TTC549 (cell line): ENCODE measurements around the gene NETO2.
"Not testable (repeated sequence)": the region's sequence is repeated elsewhere in the genome, so short reads cannot be mapped to it uniquely, and the experiment has no call there.

Experiments
- FAIRE-seq: peaks from 2 replicates; lab custom pipeline; 2012; peaks lifted over from hg19 to GRCh38; lab: Jason Lieb, UNC

The NETO2 gene

GRCh38 chr16:47134550-47134949, 9.2 kb downstream of the NETO2 start:
- no peak for FAIRE-seq

GRCh38 chr16:47132308-47132707, 11.4 kb downstream of the NETO2 start:
- FAIRE-seq, result no peak

DNA sequence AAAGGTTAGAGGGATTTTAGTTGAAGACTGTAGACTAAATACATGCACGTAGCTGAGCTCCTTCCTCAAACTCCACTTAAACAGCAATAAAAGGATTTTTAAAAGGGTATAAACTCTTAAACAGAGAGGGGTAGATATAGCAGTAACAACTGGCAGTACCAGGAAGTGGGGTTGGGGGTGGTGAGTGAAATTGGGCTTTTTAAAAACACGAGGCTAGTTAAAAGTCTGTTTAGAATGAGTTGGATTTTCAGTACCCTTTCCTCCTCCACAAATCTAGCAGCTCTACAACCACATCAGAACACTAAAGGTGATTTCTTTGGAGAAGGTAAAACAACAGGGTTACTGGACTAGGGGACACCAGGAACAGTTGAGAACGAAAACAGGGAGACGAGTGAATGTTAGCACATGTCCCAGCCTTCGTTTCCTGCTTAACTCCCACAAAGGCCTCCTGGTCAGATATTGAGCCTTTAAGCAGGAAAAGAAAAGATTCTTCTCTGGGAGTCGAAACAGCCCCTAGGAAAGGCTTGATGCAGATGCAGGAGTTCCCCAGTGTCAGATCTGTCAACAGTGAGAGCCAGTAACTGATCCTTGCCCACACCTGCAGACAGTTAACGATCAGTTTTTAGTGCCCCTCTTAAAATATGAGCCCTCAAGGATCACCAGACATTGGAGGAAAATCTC, 13.8 kb downstream of the NETO2 start:
- no peak for FAIRE-seq

DNA sequence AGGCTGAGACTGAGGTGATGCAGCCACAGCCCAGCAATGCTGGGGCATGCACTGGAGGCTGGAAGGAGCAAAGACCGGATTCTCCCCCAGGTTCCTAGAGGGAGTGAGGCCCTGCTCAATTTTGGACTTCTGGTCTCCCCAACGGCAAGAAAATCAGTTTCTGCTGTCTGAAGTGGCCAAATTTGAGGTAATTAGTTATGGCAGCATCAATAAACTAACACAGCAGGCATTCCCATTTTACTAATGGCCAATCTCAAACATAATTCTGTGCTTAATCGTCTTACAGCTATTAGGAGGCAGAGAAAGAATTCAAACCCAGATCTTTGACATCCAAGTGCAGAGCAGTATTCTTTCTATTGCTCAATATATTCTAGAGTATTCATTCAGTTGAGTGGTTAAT, 16.2 kb downstream of the NETO2 start:
- FAIRE-seq, result no peak

- FAIRE-seq, result no peak
These were observed 18.0 kb downstream of the NETO2 start for GRCh38 chr16:47125757-47126156.

- no peak for FAIRE-seq
These were observed 30.6 kb downstream of the NETO2 start for GRCh38 chr16:47113130-47113529.

DNA sequence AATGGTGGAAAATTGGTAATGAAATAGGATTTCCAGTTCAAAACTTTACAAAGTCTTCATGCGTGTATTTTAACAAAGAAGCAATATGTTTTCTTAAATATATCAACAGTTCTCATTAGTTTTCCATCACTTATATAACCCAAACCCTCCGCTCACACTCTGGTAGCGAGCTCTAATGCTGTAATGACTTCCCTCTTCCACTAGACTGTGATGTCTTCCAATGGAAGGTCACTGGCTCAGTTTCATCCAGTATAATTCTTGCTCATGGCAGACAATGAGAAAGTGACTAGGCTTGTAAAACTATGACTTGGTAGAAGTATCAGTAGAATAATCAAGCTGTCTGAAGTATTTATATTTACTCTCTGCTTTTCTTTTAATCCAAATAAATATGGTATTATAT, 32.8 kb downstream of the NETO2 start:
- FAIRE-seq, result no peak

- FAIRE-seq, result no peak
These were observed 34.4 kb downstream of the NETO2 start for GRCh38 chr16:47109361-47109760.

- FAIRE-seq, result not testable (repeated sequence)
These were observed 40.8 kb downstream of the NETO2 start for GRCh38 chr16:47102921-47103320.

- not testable (repeated sequence) for FAIRE-seq
These were observed 46.6 kb downstream of the NETO2 start for GRCh38 chr16:47097154-47097553.

DNA sequence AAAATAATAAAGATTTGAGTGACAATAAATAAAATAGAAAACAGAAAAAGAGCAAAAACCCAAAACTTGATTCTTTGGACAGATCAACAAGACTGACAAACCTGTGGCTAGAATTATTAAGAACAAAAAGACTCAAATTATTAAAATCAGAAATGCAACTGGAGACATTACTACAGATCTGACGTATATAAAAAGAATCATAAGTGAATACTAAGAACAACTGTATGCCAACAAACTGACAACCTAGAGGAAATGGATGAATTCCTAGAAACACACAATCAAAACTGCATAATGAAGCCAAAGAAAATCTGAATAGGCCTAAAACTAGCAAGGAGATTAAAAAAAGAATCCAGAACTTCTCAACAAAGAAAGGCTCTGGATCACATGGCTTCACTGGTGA, 47.4 kb downstream of the NETO2 start:
- no peak for FAIRE-seq

DNA sequence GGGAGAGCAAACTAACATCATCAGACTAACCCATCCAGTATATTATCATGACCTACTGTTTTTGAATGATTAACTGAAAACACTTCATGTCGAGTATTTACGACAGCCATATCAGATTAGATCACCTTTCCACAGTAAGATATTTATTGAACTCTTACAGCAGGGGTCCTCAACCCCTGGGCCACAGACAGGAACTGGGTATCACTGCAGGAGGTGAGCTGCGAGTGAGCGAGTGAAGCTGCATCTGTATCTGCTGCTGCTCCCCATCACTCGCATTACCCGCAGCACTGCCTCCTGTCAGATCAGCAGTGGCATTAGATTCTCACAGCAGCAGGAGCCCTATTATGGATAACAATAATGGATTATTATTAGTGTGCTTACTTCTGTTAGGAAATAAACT, 59.5 kb downstream of the NETO2 start:
- FAIRE-seq, result no peak

GRCh38 chr16:47082099-47082865, 61.5 kb downstream of the NETO2 start:
- no peak for FAIRE-seq

DNA sequence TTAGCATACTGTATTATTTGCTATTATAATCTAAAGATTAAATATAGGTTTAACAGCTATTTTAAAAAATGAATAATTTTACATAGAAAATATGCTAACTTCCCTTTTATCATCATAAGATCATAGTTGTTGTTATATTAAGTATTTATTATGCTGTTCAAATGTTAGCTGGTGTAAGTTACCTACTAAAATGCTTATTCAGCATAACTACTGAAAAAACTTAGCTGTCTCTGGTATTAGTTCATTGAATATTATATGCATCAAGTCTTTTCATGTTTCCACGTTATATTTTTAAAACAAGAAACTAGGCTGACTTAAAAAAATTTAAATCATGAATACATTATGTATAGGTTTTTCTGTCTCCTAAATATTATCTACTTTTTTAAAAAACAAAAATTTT, 62.6 kb downstream of the NETO2 start:
- no peak for FAIRE-seq

DNA sequence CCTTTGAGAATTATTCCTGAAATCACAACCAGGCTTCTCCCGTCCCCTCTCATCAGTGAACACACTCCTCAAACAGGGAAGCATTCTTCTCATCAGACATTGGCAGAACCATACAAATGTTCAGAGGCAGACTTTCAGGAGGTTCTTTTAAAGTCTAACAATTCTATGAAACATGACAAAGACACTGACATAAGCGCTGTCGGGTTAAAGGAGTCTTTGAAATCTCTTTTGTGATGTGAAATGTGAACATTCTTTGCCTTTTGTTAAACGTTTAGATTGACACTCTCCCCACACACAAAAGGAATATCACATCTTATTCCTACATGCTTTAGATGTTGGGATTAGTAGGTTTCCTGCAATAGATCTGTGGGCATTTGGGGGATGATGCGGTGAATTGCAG, 63.9 kb downstream of the NETO2 start:
- FAIRE-seq, result no peak

DNA sequence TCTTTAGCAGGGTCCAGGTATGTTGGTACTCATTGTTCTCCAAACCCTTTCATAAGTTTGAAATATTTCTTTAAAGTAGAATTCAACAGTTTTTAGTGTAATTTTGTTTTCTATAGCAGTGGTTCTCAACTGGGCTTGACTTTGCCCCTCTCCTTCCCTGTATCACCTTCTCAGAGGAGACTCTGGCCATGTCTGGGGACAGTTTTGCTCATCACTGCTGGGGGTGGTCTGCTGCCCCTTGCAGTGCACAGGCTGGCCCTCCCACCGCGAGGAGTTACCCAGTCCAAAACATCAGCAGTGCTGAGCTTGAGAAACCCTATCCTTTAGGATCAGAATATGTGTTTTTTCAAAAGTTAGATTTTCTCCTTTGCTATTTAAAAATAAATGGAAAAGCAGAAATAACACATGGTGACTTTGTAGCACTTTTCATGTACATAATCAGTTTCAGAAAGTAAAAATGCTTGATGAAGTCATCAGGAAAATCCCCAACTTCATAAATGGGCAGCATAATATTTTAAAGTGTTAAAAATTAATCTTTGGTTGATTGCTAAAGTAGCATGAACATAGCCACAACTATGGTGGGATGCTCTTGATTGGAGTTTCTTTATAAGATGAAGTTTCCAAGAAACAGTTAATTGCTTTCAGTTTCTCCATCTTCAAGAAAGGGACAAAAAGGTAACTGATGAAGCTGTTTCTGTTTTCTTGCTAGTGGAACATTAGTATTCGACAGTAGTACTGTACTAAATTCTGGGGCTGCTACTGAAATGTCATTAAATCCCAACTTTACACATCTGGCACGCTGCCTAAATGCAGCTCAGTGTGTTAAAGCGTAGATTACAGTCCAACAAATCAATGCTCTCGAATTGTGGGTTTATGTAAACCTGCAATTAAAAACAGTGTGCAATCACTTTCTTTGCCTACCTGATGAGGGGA, 70.3 kb downstream of the NETO2 start:
- FAIRE-seq, result no peak

DNA sequence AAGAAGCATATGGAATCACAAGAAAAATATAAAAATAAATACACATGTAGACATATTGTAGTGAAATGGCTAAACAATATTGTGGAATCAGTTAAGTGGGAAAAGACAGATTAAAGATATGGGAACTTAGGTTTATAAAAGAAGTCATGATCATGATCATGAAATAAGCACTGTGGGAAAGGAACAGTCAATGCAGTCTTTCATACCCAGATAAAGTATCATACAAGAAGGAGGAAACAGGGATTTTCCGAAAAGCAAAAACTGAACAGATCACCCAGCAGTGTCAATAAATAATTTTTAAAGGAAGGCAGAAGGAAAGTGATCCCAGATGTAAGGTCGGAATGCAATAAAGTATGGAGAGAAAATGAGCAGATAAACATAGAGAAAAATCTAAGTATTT, 71.6 kb downstream of the NETO2 start:
- no peak for FAIRE-seq

DNA sequence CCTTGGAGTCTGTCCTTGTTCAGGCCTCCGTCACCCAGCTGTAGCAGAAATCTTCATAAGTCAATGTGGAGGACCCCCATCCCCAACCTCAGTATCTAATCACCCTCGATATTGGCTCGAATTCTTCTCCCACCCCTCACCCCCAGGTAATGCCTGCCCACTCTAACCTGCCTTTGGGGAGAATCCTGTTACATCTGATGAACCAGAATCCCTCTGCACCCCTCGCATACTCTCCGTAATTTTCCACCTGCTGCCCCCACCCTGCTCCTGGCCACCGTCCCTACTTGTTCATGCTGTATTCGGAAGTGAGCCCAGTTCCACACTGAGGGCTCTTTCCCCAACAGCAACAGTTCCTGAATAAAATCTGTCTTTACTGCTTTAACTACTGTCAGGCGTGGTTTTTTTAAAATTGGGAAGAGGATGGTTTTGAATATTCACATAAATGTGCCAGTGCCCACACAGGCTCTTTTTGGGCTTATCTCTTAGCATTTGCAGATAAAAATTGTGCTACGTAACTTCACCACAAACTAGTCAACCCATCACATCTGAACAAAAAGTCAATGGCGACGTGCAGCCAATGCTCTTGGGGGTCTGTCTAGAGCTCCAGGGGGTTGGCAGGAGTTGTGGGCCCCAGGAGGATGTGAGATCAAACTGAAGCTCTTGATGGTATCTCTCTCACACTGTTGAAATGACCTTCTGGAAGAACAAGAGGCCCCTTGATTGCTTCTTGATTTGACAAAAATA, 73.7 kb downstream of the NETO2 start:
- no peak for FAIRE-seq

GRCh38 chr16:47069313-47069712, 74.4 kb downstream of the NETO2 start:
- no peak for FAIRE-seq

DNA sequence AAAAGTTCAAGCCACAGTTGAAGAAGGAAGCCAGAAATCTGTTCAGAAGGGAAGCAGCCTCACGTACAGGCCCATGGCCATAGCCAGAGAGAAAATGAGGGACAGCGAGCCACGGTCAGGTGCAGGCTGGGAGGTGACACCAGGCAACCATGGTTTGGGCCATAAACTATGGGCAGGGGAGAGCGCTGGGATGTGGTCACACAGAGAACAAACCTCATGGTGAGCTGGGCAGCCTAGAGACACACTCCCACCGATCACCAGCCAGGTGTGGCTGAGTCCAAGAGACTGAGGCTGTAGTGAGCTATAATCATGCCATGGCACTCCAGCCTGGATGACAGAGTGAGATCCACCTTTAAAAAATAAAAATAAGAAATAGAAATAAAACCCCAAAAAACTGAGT, 76.5 kb downstream of the NETO2 start:
- no peak for FAIRE-seq

DNA sequence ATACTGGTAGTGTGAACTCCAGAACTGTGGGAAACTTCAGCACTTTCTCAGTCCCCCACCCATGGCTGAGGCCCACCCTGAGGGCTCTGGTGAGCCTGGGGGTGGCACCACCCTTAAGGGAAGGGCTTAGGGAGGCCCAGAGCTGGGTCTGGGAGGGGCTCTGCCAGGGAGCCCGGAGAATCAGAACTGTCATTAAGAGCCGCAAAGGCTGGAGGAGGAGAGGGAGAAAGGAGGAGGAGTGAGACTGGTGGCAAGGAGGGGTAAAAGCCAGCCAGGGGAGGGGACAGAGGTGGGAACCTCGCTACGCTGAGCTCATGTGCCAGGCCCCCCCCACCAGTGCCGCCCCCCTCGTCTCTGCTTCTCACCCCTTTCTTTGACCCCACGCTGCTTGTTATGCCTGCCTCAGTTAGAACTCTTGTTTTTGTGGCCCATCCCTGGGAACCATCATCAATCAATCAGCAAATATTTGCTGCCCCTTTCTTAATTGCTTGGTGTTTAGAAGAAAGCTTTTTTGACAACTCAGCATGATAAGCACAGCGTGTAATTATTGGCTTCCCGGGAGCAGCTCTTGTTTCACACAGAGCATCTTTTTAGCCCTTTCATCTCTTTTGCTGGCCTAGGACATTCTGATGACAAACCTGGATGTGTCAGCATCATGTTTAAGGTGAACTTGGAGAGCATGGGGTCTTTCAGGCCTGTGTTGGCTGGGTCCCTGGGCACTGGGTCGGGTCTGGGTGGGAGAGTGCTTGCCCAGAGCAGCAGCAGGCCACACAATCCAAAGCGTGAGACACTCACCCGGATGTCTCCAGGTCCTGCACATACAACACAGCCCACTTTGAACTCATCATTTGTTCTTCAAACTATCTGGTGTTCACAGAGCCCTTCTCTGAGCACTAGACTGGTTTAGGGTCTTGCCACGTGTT, 77.7 kb downstream of the NETO2 start:
- no peak for FAIRE-seq
